OCI-LY7 (cell line): Measurements from ENCODE around the gene RNF157. TPM values are rescaled to one million over a fixed set of nuclear protein-coding genes. Genes with fewer than 3 reads are reported as not detected.
"Not testable (repeated sequence)": the region's sequence is repeated elsewhere in the genome, so short reads cannot be mapped to it uniquely, and the experiment has no call there.

Experiments used
- BruUV-seq: library from RNA; stranded (reverse); fragments of 400-500 nt; replicated peaks from 2 replicates; lab custom pipeline; 2021; lab: Mats Ljungman, UMichigan
- CTCF ChIA-PET: fragments of 300-600 bp; sonication (Branson Sonifier 250); formaldehyde crosslinking; loops from one replicate; lab custom pipeline; 2022; ENCODE audit warnings: antibody characterized with exemption; ENCODE audit not compliant: unreplicated experiment; lab: Charles Lee
- POLR2A ChIA-PET: fragments of 300-600 bp; sonication (Branson Sonifier 250); formaldehyde crosslinking; loops from one replicate; lab custom pipeline; 2022; ENCODE audit warnings: antibody characterized with exemption; lab: Charles Lee
- DNase-seq: peaks from one replicate; pipeline ENCODE4 v3.0.0-alpha.2; 2015; ENCODE audit warnings: low spot score
- H2AFZ ChIP-seq: fragments of 200-600 bp; sonication (generic), shearing (Covaris generic); 2 replicates; pipeline ENCODE4 v1.6.1; 2014; ENCODE audit warnings: mild to moderate bottlenecking, antibody characterized with exemption, low read length, moderate library complexity
- H3K27ac ChIP-seq: fragments of 200-600 bp; sonication (generic); 2 replicates; pipeline ENCODE4 v1.5.1; 2014; ENCODE audit warnings: mixed run types, low read depth, mild to moderate bottlenecking, moderate library complexity, low read length, inconsistent platforms; ENCODE audit not compliant: poor library complexity, severe bottlenecking
- H3K36me3 ChIP-seq: fragments of 200-600 bp; sonication (generic); 2 replicates; pipeline ENCODE4 v1.6.1; 2014; ENCODE audit warnings: mild to moderate bottlenecking, antibody characterized with exemption, low read length, moderate library complexity, mixed read lengths; ENCODE audit not compliant: insufficient read depth
- H3K4me1 ChIP-seq: fragments of 200-600 bp; sonication (generic); 2 replicates; pipeline ENCODE4 v1.5.1; 2014; ENCODE audit warnings: mild to moderate bottlenecking, low read length; ENCODE audit not compliant: insufficient read depth, poor library complexity, severe bottlenecking
- H3K4me2 ChIP-seq: fragments of 200-600 bp; sonication (generic); 2 replicates; pipeline ENCODE4 v1.6.1; 2014; ENCODE audit warnings: mild to moderate bottlenecking, low read length
- H3K4me3 ChIP-seq: fragments of 200-600 bp; sonication (generic); 2 replicates; pipeline ENCODE4 v1.5.1; 2014; ENCODE audit warnings: mild to moderate bottlenecking, low read depth, low read length; ENCODE audit not compliant: poor library complexity, severe bottlenecking
- H3K79me2 ChIP-seq: fragments of 200-600 bp; sonication (generic); 2 replicates; pipeline ENCODE4 v1.6.1; 2016; ENCODE audit warnings: low read depth, mild to moderate bottlenecking, low read length, moderate library complexity, mixed read lengths; ENCODE audit not compliant: insufficient read depth
- H3K9me2 ChIP-seq: fragments of 200-600 bp; sonication (generic); 2 replicates; pipeline ENCODE4 v1.6.1; 2016; ENCODE audit warnings: mild to moderate bottlenecking, low read length, mixed read lengths; ENCODE audit not compliant: insufficient read depth
- H3K9me3 ChIP-seq: fragments of 200-600 bp; sonication (generic); 2 replicates; pipeline ENCODE4 v1.6.1; 2014; ENCODE audit warnings: mild to moderate bottlenecking, mixed run types, low read length, mixed read lengths
- H4K20me1 ChIP-seq: fragments of 200-600 bp; sonication (generic); 2 replicates; pipeline ENCODE4 v1.6.1; 2014; ENCODE audit warnings: mild to moderate bottlenecking, antibody characterized with exemption, low read length, moderate library complexity, mixed read lengths; ENCODE audit not compliant: insufficient read depth
- EZH2phosphoT487 ChIP-seq: fragments of 200-600 bp; sonication (generic); IDR thresholded peaks from 2 replicates; pipeline ENCODE4 v1.6.1; 2018; ENCODE audit warnings: low read depth, borderline replicate concordance, mild to moderate bottlenecking, mixed run types, antibody characterized with exemption, low read length, moderate library complexity, mixed read lengths
- intact Hi-C: fragments of 100-400 bp; cut with micrococcal nuclease; formaldehyde crosslinking; loops from one replicate; pipeline ENCODE4 v1.10.0; 2022; ENCODE audit not compliant: unreplicated experiment
- total RNA-seq, 2 experiments: library from RNA; depleted of rRNA in 1 of 2; stranded (reverse); fragments of >200 nt in 1 of 2; shearing (Covaris generic) in 1 of 2; gene quantifications; 2 replicates each; pipeline ENCODE4 v1.2.3, GENCODE V29; 2014 to 2022
- TF ChIP-seq, protein P1 (sequence below): fragments of 200-600 bp; sonication (generic); conservative IDR thresholded peaks from 2 replicates; pipeline ENCODE4 v1.5.1; 2014; ENCODE audit warnings: mild to moderate bottlenecking, antibody characterized with exemption, low read length, moderate library complexity, mixed read lengths

Gene RNF157
- total RNA-seq, 2 experiments from 2014 or later = 0.28 to 1.3 TPM

DNA sequence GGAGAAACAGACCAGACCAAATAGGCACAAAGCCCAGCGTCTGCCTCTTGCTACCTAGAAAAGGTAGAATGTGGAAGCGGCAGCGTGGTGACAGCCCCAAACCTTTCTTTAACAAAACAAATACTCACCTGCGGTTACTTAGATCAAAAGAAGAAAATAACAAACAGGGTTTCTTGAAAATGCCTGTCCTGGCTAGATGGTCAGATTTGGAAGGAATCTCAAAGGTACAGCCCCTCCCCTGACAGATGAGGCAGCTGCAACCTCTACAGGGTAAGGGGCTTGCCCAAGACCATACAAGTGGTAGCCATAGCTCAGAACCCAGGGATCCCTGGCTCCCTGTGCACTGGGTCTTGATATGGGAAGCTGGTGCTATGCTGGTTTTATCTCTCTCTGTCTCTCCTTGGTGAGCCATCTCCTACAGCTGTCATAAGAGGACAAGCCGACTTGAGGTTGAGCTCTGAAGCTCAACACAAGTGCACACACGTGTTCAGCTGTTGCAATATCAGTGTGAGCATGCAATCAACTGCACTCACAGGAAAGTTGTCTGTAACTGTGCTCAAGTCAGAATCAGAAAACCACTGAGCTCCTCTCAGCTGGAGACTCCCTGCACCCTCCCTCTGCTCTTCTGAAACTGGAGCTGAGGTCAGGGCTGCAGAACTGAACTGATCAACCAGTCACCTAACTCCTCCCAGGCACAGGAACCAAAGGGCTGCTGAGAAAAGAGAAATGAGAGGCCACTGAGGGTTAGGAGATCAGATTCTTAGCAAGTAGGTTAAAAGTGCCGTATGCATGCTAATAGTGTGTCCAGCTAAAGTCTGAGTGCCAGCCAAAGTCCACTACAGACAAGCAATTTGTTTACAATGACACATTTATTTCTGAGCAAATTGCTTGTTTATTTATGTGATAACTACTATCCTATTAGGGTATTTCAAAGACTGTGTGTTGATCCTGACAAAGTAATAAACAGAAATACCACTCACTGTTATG, 6.1 kb upstream of the RNF157 start:
- peak; percentile 51 for DNase-seq
- Histone ChIP-seq H3K79me2 (no peaks in the 10 kb centered on the region), H3K27ac (no peak overlapping the region), H4K20me1 (no peaks in the 10 kb centered on the region), H3K4me3 (no peak overlapping the region), H3K9me3 (no peaks in the 10 kb centered on the region), H3K4me2 (no peak overlapping the region), H2AFZ (peak overlapping the region; percentile 17; the same call in 1 of the 2 replicates), H3K36me3 (no peaks in the 10 kb centered on the region), H3K4me1 (peaks cover 9% of the 10 kb centered on the region), H3K9me2 (no peaks in the 10 kb centered on the region)
- TF ChIP-seq, protein P1, sequence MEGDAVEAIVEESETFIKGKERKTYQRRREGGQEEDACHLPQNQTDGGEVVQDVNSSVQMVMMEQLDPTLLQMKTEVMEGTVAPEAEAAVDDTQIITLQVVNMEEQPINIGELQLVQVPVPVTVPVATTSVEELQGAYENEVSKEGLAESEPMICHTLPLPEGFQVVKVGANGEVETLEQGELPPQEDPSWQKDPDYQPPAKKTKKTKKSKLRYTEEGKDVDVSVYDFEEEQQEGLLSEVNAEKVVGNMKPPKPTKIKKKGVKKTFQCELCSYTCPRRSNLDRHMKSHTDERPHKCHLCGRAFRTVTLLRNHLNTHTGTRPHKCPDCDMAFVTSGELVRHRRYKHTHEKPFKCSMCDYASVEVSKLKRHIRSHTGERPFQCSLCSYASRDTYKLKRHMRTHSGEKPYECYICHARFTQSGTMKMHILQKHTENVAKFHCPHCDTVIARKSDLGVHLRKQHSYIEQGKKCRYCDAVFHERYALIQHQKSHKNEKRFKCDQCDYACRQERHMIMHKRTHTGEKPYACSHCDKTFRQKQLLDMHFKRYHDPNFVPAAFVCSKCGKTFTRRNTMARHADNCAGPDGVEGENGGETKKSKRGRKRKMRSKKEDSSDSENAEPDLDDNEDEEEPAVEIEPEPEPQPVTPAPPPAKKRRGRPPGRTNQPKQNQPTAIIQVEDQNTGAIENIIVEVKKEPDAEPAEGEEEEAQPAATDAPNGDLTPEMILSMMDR = no peak
- no peak for TF ChIP-seq EZH2phosphoT487
- intact Hi-C loops = loop anchor here (5.0 kb wide), 1 partner anchor 39 kb away; no protein-coding TSS in a partner anchor
- POLR2A ChIA-PET = interaction anchor here (0.6 to 9.4 kb wide), 9 partner anchors 10 to 292 kb away, joined by 3 to 71 read pairs (median 5); partner anchors contain the start of gene UBALD2
- CTCF ChIA-PET = interaction anchor here (0.5 to 1.6 kb wide), 5 partner anchors 13 to 125 kb away, joined by 3 to 5 read pairs (median 4); no protein-coding TSS in a partner anchor
- no TSS peak for BruUV-seq

DNA sequence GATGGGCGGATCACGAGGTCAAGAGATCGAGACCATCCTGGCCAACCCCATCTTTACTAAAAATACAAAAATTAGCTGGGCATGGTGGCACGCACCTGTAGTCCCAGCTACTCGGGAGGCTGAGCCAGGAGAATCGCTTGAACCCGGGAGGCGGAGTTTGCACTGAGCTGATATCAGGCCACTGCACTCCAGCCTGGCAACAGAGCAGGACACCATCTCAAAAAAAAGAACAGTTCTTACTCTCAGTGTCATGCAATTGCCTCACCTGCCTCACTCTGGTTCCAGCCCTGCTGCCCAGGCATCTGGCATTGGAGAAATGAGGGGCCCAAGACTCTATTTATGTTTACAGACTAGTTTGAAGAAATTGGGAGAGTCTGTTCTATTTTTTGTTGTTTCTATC, 4.4 kb upstream of the RNF157 start:
- H2AFZ ChIP-seq, H3K4me2 ChIP-seq, H3K79me2 ChIP-seq, H3K36me3 ChIP-seq, H3K4me1 ChIP-seq, H3K9me2 ChIP-seq, H4K20me1 ChIP-seq, H3K9me3 ChIP-seq, CTCF ChIA-PET, H3K4me3 ChIP-seq, BruUV-seq, H3K27ac ChIP-seq, DNase-seq: not testable (repeated sequence)
- intact Hi-C loops = loop anchor here (5.0 kb wide), 1 partner anchor 37 kb away; no protein-coding TSS in a partner anchor
- POLR2A ChIA-PET = interaction anchor here (9.4 kb wide), 1 partner anchor 18 kb away, joined by 71 read pairs; the partner anchor contains the start of gene UBALD2

DNA sequence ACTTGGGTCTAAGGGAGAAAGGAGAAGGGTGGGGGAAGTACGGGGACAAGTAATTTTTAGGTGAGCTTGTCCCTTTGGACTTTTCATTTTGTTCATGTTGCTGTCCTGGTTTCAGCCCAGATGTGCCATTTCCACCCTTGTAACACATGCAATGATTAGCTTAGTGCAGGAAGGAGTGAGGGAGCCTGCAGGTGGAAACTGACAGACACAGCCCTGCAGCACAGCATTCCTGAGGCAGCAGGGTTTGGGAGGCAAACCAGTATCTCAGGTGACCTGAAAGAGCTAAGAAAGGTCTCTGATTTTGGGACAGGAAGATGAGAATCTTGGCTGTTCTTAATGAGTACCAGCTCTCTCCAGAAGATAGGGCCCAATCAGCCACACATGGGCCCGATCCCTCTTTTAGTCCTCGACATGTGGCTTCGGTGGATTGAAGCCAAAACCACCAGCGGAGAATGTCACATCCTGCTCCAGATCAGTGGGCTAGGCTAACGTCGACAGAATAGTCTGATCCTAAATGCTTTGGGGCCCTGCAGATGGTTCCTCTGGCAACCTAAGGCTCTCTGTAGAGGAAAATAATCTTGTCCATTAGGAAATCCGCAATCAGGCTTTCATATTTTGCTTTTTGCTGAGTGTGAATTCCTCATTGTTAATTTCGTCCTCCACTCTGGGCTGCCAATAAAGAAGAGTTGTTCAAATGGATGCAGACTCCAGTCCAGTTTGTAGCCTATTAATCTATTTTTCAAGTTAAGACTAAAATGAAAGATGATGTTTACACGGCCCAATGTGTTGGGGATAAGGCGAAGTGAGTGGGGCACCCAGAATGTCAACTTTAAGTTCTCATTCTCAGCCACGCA, 3.8 kb upstream of the RNF157 start:
- Histone ChIP-seq H3K27ac (no peak overlapping the region), H3K36me3 (no peaks in the 10 kb centered on the region), H4K20me1 (no peaks in the 10 kb centered on the region), H3K79me2 (no peaks in the 10 kb centered on the region), H3K4me3 (no peak overlapping the region), H3K9me3 (no peaks in the 10 kb centered on the region), H3K4me2 (no peak overlapping the region), H3K4me1 (peaks cover 9% of the 10 kb centered on the region), H2AFZ (no peak overlapping the region), H3K9me2 (no peaks in the 10 kb centered on the region)
- DNase-seq = no peak
- no TSS peak for BruUV-seq
- TF ChIP-seq EZH2phosphoT487 = no peak
- TF ChIP-seq, protein P1 = no peak
- ChIA-PET CTCF (interaction anchor here (0.9 kb wide), 1 partner anchor 19 kb away, joined by 3 read pairs; no protein-coding TSS in a partner anchor), POLR2A (interaction anchor here (0.9 to 1.6 kb wide), 3 partner anchors 13 to 60 kb away, joined by 3 to 5 read pairs (median 3); no protein-coding TSS in a partner anchor)
- intact Hi-C loops = no loop called here
